K562 (cell line): ENCODE results near the gene AGO3. TPM values are rescaled to one million over a fixed set of nuclear protein-coding genes. Genes with fewer than 3 reads are reported as not detected.
A peak's percentile ranks its signal among the peaks of the same experiment; 100 is the strongest.

Experiments
- BRD9 ChIP-seq: fragments of 450-650 bp; IDR thresholded peaks from 2 replicates; pipeline ENCODE4 v1.6.1; 2018; ENCODE audit warnings: low read depth; ENCODE audit not compliant: partially characterized antibody
- CHD4 ChIP-seq: fragments of 200-600 bp; sonication (generic); IDR thresholded peaks from 3 replicates; pipeline ENCODE4 v1.6.1; 2012; ENCODE audit warnings: low read depth, mild to moderate bottlenecking, mixed read lengths, low read length, inconsistent platforms; ENCODE audit not compliant: insufficient read depth, insufficient replicate concordance, poor library complexity, severe bottlenecking
- DDX20 ChIP-seq: fragments of 450-650 bp; IDR thresholded peaks from 2 replicates; pipeline ENCODE4 v1.6.1; 2016; ENCODE audit warnings: missing genetic modification characterization, low read depth, mild to moderate bottlenecking, missing compliant biosample characterization, moderate library complexity
- DIDO1 ChIP-seq: fragments of 450-650 bp; IDR thresholded peaks from 2 replicates; pipeline ENCODE4 v1.6.1; 2016; ENCODE audit warnings: low read depth, missing biosample characterization, missing genetic modification characterization
- EHMT2 ChIP-seq: fragments of 450-650 bp; IDR thresholded peaks from 2 replicates; pipeline ENCODE4 v1.6.1; 2018; ENCODE audit warnings: antibody characterized with exemption
- JUND ChIP-seq, 2 experiments: IDR thresholded peaks; 2 replicates in 1 of 2; 3 replicates in 1 of 2; pipeline ENCODE4 v1.6.1; 2011; ENCODE audit warnings: borderline replicate concordance in 2 of 2, low read depth in 2 of 2, low read length in 2 of 2, improper control_type of control experiment in 1 of 2, missing biosample characterization in 1 of 2, missing genetic modification characterization in 1 of 2, missing genetic modification reagents in 1 of 2
- MXI1 ChIP-seq: IDR thresholded peaks from 2 replicates; pipeline ENCODE4 v1.6.1; 2011; ENCODE audit warnings: low read depth, mild to moderate bottlenecking, improper control_type of control experiment, low read length
- NCOA6 ChIP-seq: fragments of 450-650 bp; IDR thresholded peaks from 2 replicates; pipeline ENCODE4 v1.6.1; 2017; ENCODE audit warnings: mild to moderate bottlenecking
- NR2C1 ChIP-seq, 2 experiments: fragments of 450-650 bp; IDR thresholded peaks; 2 replicates each; pipeline ENCODE4 v1.6.1; 2017; ENCODE audit warnings: mild to moderate bottlenecking in 2 of 2, antibody characterized with exemption in 1 of 2, inconsistent platforms in 1 of 2, missing compliant biosample characterization in 1 of 2, missing genetic modification characterization in 1 of 2
- PRMT5 ChIP-seq: sonication (generic); formaldehyde crosslinking; IDR thresholded peaks from 2 replicates; pipeline ENCODE4 v1.5.0; 2020; ENCODE audit warnings: missing genetic modification reagents
- PRPF4 ChIP-seq: fragments of 200-400 bp; formaldehyde crosslinking; IDR thresholded peaks from one replicate; pipeline ENCODE4 v1.6.1; 2017; ENCODE audit warnings: low read length, low read depth, mild to moderate bottlenecking; ENCODE audit not compliant: insufficient read depth, poor library complexity, severe bottlenecking
- TEAD4 ChIP-seq, 2 experiments: sonication (generic) in 1 of 2; formaldehyde crosslinking in 1 of 2; IDR thresholded peaks; 2 replicates each; pipeline versions ENCODE4 v1.6.1 to v1.8.0; 2012 to 2022; ENCODE audit warnings: borderline replicate concordance in 1 of 2, inconsistent platforms in 1 of 2, low read length in 1 of 2, mild to moderate bottlenecking in 1 of 2, missing genetic modification reagents in 1 of 2
- ZKSCAN1 ChIP-seq: fragments of 150-350 bp; IDR thresholded peaks from 2 replicates; pipeline ENCODE4 v1.6.1; 2016; ENCODE audit warnings: low read depth, low read length
- ZNF282 ChIP-seq: sonication (generic); formaldehyde crosslinking; IDR thresholded peaks from 2 replicates; pipeline ENCODE4 v1.8.1; 2023; ENCODE audit warnings: missing genetic modification reagents
- ZNF584 ChIP-seq: fragments of 200-800 bp; sonication (Bioruptor generic); IDR thresholded peaks from 2 replicates; pipeline ENCODE4 v1.6.1; 2016; ENCODE audit warnings: low read depth, mild to moderate bottlenecking, missing genetic modification characterization, missing compliant biosample characterization
- ZNF668 ChIP-seq: fragments of 250-450 bp; sonication (Bioruptor Pico); IDR thresholded peaks from 2 replicates; pipeline ENCODE4 v1.8.0; 2022; ENCODE audit warnings: mild to moderate bottlenecking, inconsistent platforms
- polyA plus RNA-seq, 8 experiments: library from polyadenylated mRNA; depleted of rRNA in 4 of 8; stranded (reverse) in 5 of 8; unstranded in 3 of 8; fragments of >200 nt; fragmentation: Nextera tagmentation in 2 of 8; fragmentation: Illumina TruSeq in 1 of 8; extraction: Ambion mirVana in 2 of 8; extraction: Trizol in 1 of 8; gene quantifications; 2 replicates each; pipeline versions ENCODE4 v1.2.1 to v1.2.3, GENCODE V29; 2011 to 2014; ENCODE audit warnings: inconsistent platforms in 1 of 8, missing spikeins in 1 of 8
- total RNA-seq, 7 experiments: library from RNA; depleted of rRNA in 6 of 7; stranded (reverse); fragments of >200 nt in 6 of 7; fragmentation: Illumina TruSeq in 2 of 7; extraction: Trizol in 2 of 7; gene quantifications; 2 replicates each; pipeline versions ENCODE4 v1.2.1 to v1.2.3, GENCODE V29; 2011 to 2021; ENCODE audit warnings: low replicate concordance in 1 of 7
- TF ChIP-seq, protein P1 (sequence below): fragments of 250-450 bp; sonication (Bioruptor Pico); IDR thresholded peaks from 2 replicates; pipeline ENCODE4 v1.5.0; 2021; ENCODE audit warnings: mild to moderate bottlenecking, moderate library complexity
- TF ChIP-seq, protein P2 (sequence below): sonication (generic); formaldehyde crosslinking; IDR thresholded peaks from 2 replicates; pipeline ENCODE4 v1.8.0; 2022; ENCODE audit warnings: mild to moderate bottlenecking, missing genetic modification reagents

The AGO3 gene
- total and polyA plus RNA-seq, 9 of the 15 experiments (the other 6 are each of a cell fraction or from before 2014, with no cell fraction given) = 4.5 to 41.5 (median 22.7) TPM

DNA sequence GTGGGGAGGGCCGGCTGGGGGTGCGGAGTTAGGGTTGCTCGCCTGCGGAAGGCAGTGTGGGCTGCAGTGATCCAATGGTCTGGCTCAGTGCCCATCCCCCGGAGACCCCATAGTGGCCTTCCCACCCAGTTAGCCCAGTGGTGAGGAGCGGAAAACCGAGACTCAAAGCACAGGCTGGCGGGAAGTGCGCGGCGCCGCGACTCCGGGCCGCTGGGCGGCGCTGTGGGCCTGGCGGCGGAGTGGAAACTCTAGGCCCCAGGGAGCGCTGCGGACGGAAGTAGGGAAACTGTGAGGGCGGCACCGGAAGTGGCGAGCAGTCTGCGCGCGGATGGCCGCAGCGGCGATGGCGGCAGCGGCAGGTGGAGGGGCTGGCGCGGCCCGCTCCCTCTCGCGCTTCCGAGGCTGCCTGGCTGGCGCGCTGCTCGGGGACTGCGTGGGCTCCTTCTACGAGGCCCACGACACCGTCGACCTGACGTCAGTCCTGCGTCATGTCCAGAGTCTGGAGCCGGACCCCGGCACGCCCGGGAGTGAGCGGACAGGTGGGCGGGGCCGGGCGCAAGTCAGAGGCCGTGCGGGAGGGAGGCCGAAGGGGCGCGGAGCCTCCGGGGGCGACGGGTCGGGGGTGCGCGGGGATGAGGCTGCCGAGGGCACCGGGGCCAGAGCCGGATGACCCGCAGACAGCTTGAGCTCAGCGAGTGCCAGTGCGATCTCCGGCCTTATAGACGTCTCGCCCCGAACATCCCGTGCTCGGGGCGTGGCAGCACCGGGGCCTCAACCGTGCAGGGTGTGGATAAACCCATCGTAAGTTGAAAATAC is 157.9 kb downstream of the AGO3 start, which contains the start of gene ADPRS (continued):
- TF ChIP-seq, protein P1, sequence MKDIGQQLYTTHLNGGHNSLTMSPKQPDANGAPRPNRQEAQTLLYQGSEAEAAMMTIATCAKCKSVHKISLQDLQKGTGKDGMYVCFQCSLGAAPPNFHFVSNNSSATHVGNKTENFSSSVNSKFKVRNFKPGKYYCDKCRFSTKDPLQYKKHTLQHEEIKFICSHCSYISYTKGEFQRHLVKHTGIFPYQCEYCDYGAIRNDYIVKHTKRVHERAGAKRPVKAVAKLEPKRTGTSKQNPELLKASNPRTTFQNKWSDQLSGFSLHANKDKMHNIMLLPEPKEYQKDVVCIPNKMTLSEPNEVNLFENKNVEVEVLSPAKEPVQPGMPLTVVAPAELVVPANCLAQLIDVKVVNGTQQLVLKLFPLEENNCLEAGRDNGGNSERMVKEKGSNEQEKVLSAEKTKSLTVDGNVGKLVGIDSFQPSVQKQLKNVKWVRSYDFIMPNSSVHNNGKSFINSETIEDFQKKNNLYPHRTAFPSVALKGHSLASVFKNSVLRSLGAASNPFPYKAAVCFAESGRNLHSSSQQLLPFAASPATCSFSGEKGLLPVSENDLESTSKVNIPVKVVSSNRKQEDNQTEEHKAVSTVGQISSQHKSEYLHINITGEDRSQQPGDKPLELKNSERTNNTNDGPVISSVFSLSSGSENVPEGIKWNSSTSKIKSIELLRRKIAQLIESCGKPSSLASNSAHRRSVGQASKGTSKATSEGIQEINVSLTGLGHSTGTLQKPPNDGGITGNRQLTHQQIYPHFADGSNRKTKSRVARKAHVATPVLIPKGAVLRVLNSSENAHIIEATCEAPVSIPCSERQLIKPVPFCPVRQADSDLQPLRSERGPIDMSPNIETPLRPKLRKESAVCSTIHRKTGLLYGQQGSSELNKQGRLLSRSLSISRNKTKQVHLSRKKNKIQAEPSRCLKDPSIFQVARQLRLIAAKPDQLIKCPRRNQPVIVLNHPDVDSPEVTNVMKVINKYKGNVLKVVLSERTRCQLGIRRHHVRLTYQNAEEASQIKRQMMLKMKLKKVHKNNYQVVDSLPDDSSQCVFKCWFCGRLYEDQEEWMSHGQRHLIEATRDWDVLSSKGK (CRISPR knock-in tag) = no peak
- TF ChIP-seq, protein P2, sequence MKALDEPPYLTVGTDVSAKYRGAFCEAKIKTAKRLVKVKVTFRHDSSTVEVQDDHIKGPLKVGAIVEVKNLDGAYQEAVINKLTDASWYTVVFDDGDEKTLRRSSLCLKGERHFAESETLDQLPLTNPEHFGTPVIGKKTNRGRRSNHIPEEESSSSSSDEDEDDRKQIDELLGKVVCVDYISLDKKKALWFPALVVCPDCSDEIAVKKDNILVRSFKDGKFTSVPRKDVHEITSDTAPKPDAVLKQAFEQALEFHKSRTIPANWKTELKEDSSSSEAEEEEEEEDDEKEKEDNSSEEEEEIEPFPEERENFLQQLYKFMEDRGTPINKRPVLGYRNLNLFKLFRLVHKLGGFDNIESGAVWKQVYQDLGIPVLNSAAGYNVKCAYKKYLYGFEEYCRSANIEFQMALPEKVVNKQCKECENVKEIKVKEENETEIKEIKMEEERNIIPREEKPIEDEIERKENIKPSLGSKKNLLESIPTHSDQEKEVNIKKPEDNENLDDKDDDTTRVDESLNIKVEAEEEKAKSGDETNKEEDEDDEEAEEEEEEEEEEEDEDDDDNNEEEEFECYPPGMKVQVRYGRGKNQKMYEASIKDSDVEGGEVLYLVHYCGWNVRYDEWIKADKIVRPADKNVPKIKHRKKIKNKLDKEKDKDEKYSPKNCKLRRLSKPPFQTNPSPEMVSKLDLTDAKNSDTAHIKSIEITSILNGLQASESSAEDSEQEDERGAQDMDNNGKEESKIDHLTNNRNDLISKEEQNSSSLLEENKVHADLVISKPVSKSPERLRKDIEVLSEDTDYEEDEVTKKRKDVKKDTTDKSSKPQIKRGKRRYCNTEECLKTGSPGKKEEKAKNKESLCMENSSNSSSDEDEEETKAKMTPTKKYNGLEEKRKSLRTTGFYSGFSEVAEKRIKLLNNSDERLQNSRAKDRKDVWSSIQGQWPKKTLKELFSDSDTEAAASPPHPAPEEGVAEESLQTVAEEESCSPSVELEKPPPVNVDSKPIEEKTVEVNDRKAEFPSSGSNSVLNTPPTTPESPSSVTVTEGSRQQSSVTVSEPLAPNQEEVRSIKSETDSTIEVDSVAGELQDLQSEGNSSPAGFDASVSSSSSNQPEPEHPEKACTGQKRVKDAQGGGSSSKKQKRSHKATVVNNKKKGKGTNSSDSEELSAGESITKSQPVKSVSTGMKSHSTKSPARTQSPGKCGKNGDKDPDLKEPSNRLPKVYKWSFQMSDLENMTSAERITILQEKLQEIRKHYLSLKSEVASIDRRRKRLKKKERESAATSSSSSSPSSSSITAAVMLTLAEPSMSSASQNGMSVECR (CRISPR knock-in tag) = peak; percentile 100
- TF ChIP-seq BRD9 (no peak), DIDO1 (peak; percentile 92), TEAD4 (IDR thresholded peaks at IDR 0.05; ENCODE audit: low read length) (peak; percentile 51; the same call in 1 of the 2 replicates), TEAD4 (CRISPR knock-in tag; IDR thresholded peaks at IDR 0.05; ENCODE audit: borderline replicate concordance) (no peak), ZNF282 (CRISPR knock-in tag) (peak; percentile 51; the same call in 1 of the 2 replicates), EHMT2 (0 out of 2 replicates have a peak, but pooled peaks have one; percentile 46), PRPF4 (no peak), CHD4 (no peak), PRMT5 (CRISPR knock-in tag) (no peak), ZKSCAN1 (peak; percentile 74; the same call in 1 of the 2 replicates), NCOA6 (no peak), ZNF584 (CRISPR knock-in tag) (no peak), NR2C1 (IDR thresholded peaks at IDR 0.05) (no peak; the same call in 1 of the 2 replicates), NR2C1 (tag; IDR thresholded peaks at IDR 0.05) (peak; percentile 53; the same call in 1 of the 2 replicates), ZNF668 (CRISPR knock-in tag) (0 out of 2 replicates have a peak, but pooled peaks have one; percentile 47), DDX20 (tag) (no peak), MXI1 (peak; percentile 24; the same call in 1 of the 2 replicates), JUND (IDR thresholded peaks at IDR 0.05; ENCODE audit: borderline replicate concordance, low read depth, low read length) (peak; percentile 74), JUND (tag; IDR thresholded peaks at IDR 0.05; ENCODE audit: borderline replicate concordance, low read depth, low read length) (no peak; the same call in 2 of the 3 replicates)
